Renal cortex interstitium (tissue), 11 donors: ENCODE results near the gene MGAT3. TPM values are rescaled to one million over a fixed set of nuclear protein-coding genes. Genes with fewer than 3 reads are reported as not detected.
"Not testable (repeated sequence)": the region's sequence is repeated elsewhere in the genome, so short reads cannot be mapped to it uniquely, and the experiment has no call there.

Experiments used
- DNase-seq, 11 donors: peaks; one replicate each; pipeline ENCODE4 v3.0.0-alpha.2; 2013; ENCODE audit warnings: low read depth in 9 of 11, low spot score in 4 of 11; ENCODE audit errors: extremely low read depth in 1 of 11
- polyA plus RNA-seq, 3 donors: library from polyadenylated mRNA; unstranded; fragments of 120-200 nt; gene quantifications; one replicate each; pipeline ENCODE4 v1.2.1, GENCODE V29; 2013; ENCODE audit not compliant: insufficient read length in 3 of 3

The MGAT3 gene
- polyA plus RNA-seq, 3 donors = 20.8 to 33.3 (median 22.0) TPM

- DNase-seq = no peak
These were observed 40.6 kb downstream of the MGAT3 start for GRCh38 chr22:39497429-39497828.

- no peak for DNase-seq
These were observed 41.6 kb downstream of the MGAT3 start for GRCh38 chr22:39498368-39498767.

GRCh38 chr22:39498802-39499201 is 42.0 kb downstream of the MGAT3 start:
- no peak for DNase-seq

- DNase-seq = no peak
These were observed 43.3 kb downstream of the MGAT3 start for GRCh38 chr22:39500101-39500500.

GRCh38 chr22:39501644-39502108 is 44.9 kb downstream of the MGAT3 start:
- DNase-seq = no peak

GRCh38 chr22:39502109-39502788 is 45.4 kb downstream of the MGAT3 start, which contains the start of gene MIEF1:
Gene MIEF1, plus strand, starts transcription at chr22:39502290. Its CDS starts 9,005 bp downstream, at chr22:39511295.
- DNase-seq = peak; percentile 87 to 96 (median 94)

- DNase-seq = no peak
These were observed 46.1 kb downstream of the MGAT3 start for GRCh38 chr22:39502789-39503409.

GRCh38 chr22:39503630-39504029 is 46.8 kb downstream of the MGAT3 start:
- DNase-seq = no peak

- no peak for DNase-seq
These were observed 47.3 kb downstream of the MGAT3 start for GRCh38 chr22:39504071-39504470.

- not testable (repeated sequence) for DNase-seq
These were observed 50.2 kb downstream of the MGAT3 start for GRCh38 chr22:39507021-39507420.

- no peak for DNase-seq
These were observed 51.6 kb downstream of the MGAT3 start for GRCh38 chr22:39508393-39508792.

GRCh38 chr22:39510529-39511149 is 53.8 kb downstream of the MGAT3 start:
- DNase-seq = no peak

GRCh38 chr22:39511226-39511625 is 54.4 kb downstream of the MGAT3 start:
- DNase-seq = no peak

GRCh38 chr22:39512026-39512425 is 55.2 kb downstream of the MGAT3 start:
- no peak for DNase-seq

GRCh38 chr22:39513791-39514190 is 57.0 kb downstream of the MGAT3 start:
- DNase-seq = no peak

- DNase-seq = no peak
These were observed 57.7 kb downstream of the MGAT3 start for GRCh38 chr22:39514373-39514973.

GRCh38 chr22:39515266-39516050 is 58.6 kb downstream of the MGAT3 start:
- DNase-seq = no peak

- DNase-seq = no peak
These were observed 60.7 kb downstream of the MGAT3 start for GRCh38 chr22:39517470-39517869.

- no peak for DNase-seq
These were observed 61.5 kb downstream of the MGAT3 start for GRCh38 chr22:39518144-39518786.
